ENCODE results near the gene KIAA1191.
"Not testable (repeated sequence)": the region's sequence is repeated elsewhere in the genome, so short reads cannot be mapped to it uniquely, and the experiment has no call there.

KIAA1191 gene

GRCh38 chr5:176361437-176362232, at the start of gene KIAA1191:
TSS of gene KIAA1191 (minus strand) at chr5:176361764. CDS start at chr5:176359508, 2,256 bp downstream.
- DNase-seq = peak; percentile 95

- no peak for DNase-seq
Measured at GRCh38 chr5:176410486-176411180, 49.1 kb upstream of the KIAA1191 start.

GRCh38 chr5:176409765-176410164, 48.2 kb upstream of the KIAA1191 start:
- no peak for DNase-seq

- no peak for DNase-seq
Measured at GRCh38 chr5:176408590-176408989, 47.0 kb upstream of the KIAA1191 start.

- DNase-seq = not testable (repeated sequence)
Measured at GRCh38 chr5:176408252-176408573, 46.6 kb upstream of the KIAA1191 start.

GRCh38 chr5:176407456-176408251, 46.1 kb upstream of the KIAA1191 start:
- no peak for DNase-seq

GRCh38 chr5:176406436-176407052, 45.0 kb upstream of the KIAA1191 start:
- no peak for DNase-seq

- DNase-seq = no peak
Measured at GRCh38 chr5:176405656-176406435, 44.3 kb upstream of the KIAA1191 start.

- no peak for DNase-seq
Measured at GRCh38 chr5:176401281-176402205, 40.0 kb upstream of the KIAA1191 start.

- DNase-seq = no peak
Measured at GRCh38 chr5:176400382-176401156, 39.0 kb upstream of the KIAA1191 start.

GRCh38 chr5:176397736-176398420, 36.3 kb upstream of the KIAA1191 start:
- no peak for DNase-seq

- no peak for DNase-seq
Measured at GRCh38 chr5:176396330-176396729, 34.8 kb upstream of the KIAA1191 start.

GRCh38 chr5:176394881-176395675, 33.5 kb upstream of the KIAA1191 start:
- DNase-seq = no peak

- DNase-seq = no peak
Measured at GRCh38 chr5:176394096-176394495, 32.5 kb upstream of the KIAA1191 start.

- DNase-seq = no peak
Measured at GRCh38 chr5:176392526-176392925, 31.0 kb upstream of the KIAA1191 start.

GRCh38 chr5:176391999-176392398, 30.4 kb upstream of the KIAA1191 start:
- DNase-seq = no peak

- DNase-seq = no peak
Measured at GRCh38 chr5:176391479-176391878, 29.9 kb upstream of the KIAA1191 start.

Data from activated CD4-positive, alpha-beta T cell treated with anti-CD3 and anti-CD28 coated beads for 48 hours (primary cell).